GM23338 (cell line): ENCODE data around the gene LIMCH1. TPM values are rescaled to one million over a fixed set of nuclear protein-coding genes. Genes with fewer than 3 reads are reported as not detected.

Experiments used
- ATAC-seq: fragments of 200-7000 bp; cut with Tn5 transposase; 3 replicates; pipeline ENCODE4 v1.9.1; 2020
- DNase-seq: peaks from one replicate; pipeline ENCODE4 v3.0.0-alpha.2; 2015; ENCODE audit warnings: low spot score
- H2AFZ ChIP-seq: fragments of 200-600 bp; sonication (generic); 2 replicates; pipeline ENCODE4 v1.8.0; 2016; ENCODE audit warnings: antibody characterized with exemption, mild to moderate bottlenecking, moderate library complexity
- H3F3A ChIP-seq: fragments of 200-600 bp; sonication (generic); replicated peaks from 2 replicates; pipeline ENCODE4 v1.8.0; 2017; ENCODE audit warnings: antibody characterized with exemption, mixed run types, low read depth
- H3K27ac ChIP-seq: fragments of 200-600 bp; sonication (generic); 2 replicates; pipeline ENCODE4 v1.6.1; 2016; ENCODE audit warnings: low read depth
- H3K27me3 ChIP-seq: fragments of 200-600 bp; sonication (generic); 2 replicates; pipeline ENCODE4 v1.8.0; 2016; ENCODE audit warnings: mild to moderate bottlenecking, mixed run types, moderate library complexity; ENCODE audit not compliant: insufficient read depth
- H3K36me3 ChIP-seq: fragments of 200-600 bp; sonication (generic); 2 replicates; pipeline ENCODE4 v1.8.0; 2016; ENCODE audit warnings: mild to moderate bottlenecking; ENCODE audit not compliant: insufficient read depth
- H3K4me1 ChIP-seq: fragments of 200-600 bp; sonication (generic); 2 replicates; pipeline ENCODE4 v1.8.0; 2016; ENCODE audit warnings: mild to moderate bottlenecking, moderate library complexity; ENCODE audit not compliant: insufficient read depth
- H3K4me2 ChIP-seq: fragments of 200-600 bp; sonication (generic); 2 replicates; pipeline ENCODE4 v1.7.1; 2017; ENCODE audit warnings: mixed run types
- H3K4me3 ChIP-seq: fragments of 200-600 bp; sonication (generic); 2 replicates; pipeline ENCODE4 v1.6.1; 2016; ENCODE audit warnings: mixed run types
- H3K79me2 ChIP-seq: fragments of 200-600 bp; sonication (generic); replicated peaks from 2 replicates; pipeline ENCODE4 v1.8.0; 2017; ENCODE audit warnings: mild to moderate bottlenecking; ENCODE audit not compliant: insufficient read depth
- H3K9me2 ChIP-seq: fragments of 200-600 bp; sonication (generic); 2 replicates; pipeline ENCODE4 v1.8.0; 2017; ENCODE audit not compliant: insufficient read depth
- H4K20me1 ChIP-seq: fragments of 200-600 bp; sonication (generic); replicated peaks from 2 replicates; pipeline ENCODE4 v1.8.0; 2017; ENCODE audit warnings: mild to moderate bottlenecking; ENCODE audit not compliant: insufficient read depth
- H3K27ac Mint-ChIP-seq: 2 replicates; pipeline ENCODE4 v1.8.0; 2020; ENCODE audit warnings: inconsistent platforms, mild to moderate bottlenecking, moderate library complexity, mixed read lengths
- H3K27me3 Mint-ChIP-seq: 3 replicates; pipeline ENCODE4 v1.8.0; 2022; ENCODE audit warnings: low read depth, mild to moderate bottlenecking, moderate library complexity, mixed read lengths, inconsistent platforms; ENCODE audit not compliant: insufficient read depth, poor library complexity
- H3K36me3 Mint-ChIP-seq: 3 replicates; pipeline ENCODE4 v1.8.0; 2021; ENCODE audit warnings: low read depth, mild to moderate bottlenecking, inconsistent platforms, moderate library complexity, mixed read lengths
- H3K4me1 Mint-ChIP-seq: 3 replicates; pipeline ENCODE4 v1.8.0; 2020; ENCODE audit warnings: mild to moderate bottlenecking, inconsistent platforms, mixed read lengths
- H3K4me3 Mint-ChIP-seq: 3 replicates; pipeline ENCODE4 v1.8.0; 2021; ENCODE audit warnings: moderate library complexity, mild to moderate bottlenecking, inconsistent platforms, mixed read lengths
- H3K9me3 Mint-ChIP-seq: 3 replicates; pipeline ENCODE4 v1.8.0; 2020; ENCODE audit warnings: moderate library complexity, mild to moderate bottlenecking, inconsistent platforms, mixed read lengths
- CREB1 ChIP-seq: fragments of 250-450 bp; sonication (Bioruptor Pico); IDR thresholded peaks from 2 replicates; pipeline ENCODE4 v1.5.0; 2020; ENCODE audit warnings: low read depth, mild to moderate bottlenecking, moderate library complexity
- EZH2 ChIP-seq: fragments of 200-600 bp; sonication (generic); IDR thresholded peaks from one replicate; pipeline ENCODE4 v1.8.0; 2017; ENCODE audit warnings: antibody characterized with exemption, mild to moderate bottlenecking, low read depth; ENCODE audit not compliant: unreplicated experiment
- EZH2phosphoT487 ChIP-seq: fragments of 200-600 bp; sonication (generic); IDR thresholded peaks from one replicate; pipeline ENCODE4 v1.8.1; 2018; ENCODE audit warnings: antibody characterized with exemption; ENCODE audit not compliant: unreplicated experiment
- JUNB ChIP-seq: IDR thresholded peaks from one replicate; pipeline ENCODE4 v1.6.1; 2016; ENCODE audit warnings: antibody characterized with exemption; ENCODE audit not compliant: unreplicated experiment
- NANOG ChIP-seq: IDR thresholded peaks from 2 replicates; pipeline ENCODE4 v1.6.1; 2016; ENCODE audit warnings: antibody characterized with exemption, borderline replicate concordance
- POLR2AphosphoS5 ChIP-seq: IDR thresholded peaks from 2 replicates; pipeline ENCODE4 v1.6.1; 2016; ENCODE audit warnings: antibody characterized with exemption, low read depth
- ZNF114 ChIP-seq: fragments of 250-450 bp; sonication (Bioruptor Pico); IDR thresholded peaks from 2 replicates; pipeline ENCODE4 v1.5.0; 2020; ENCODE audit warnings: mild to moderate bottlenecking, moderate library complexity
- ZNF331 ChIP-seq: fragments of 250-450 bp; sonication (Bioruptor Pico); IDR thresholded peaks from 2 replicates; pipeline ENCODE4 v1.5.0; 2020; ENCODE audit warnings: low read depth, mild to moderate bottlenecking, moderate library complexity
- polyA plus RNA-seq: library from polyadenylated mRNA; unstranded; fragments of >200 nt; fragmentation: Nextera tagmentation; extraction: Ambion mirVana; gene quantifications from 2 replicates; pipeline ENCODE4 v1.2.1, GENCODE V29; 2016
- total RNA-seq: library from RNA; depleted of rRNA; stranded (reverse); fragments of >200 nt; shearing (Covaris generic); gene quantifications from 2 replicates; pipeline ENCODE4 v1.2.3, GENCODE V29; 2014
- TF ChIP-seq, protein P1 (sequence below): IDR thresholded peaks from one replicate; pipeline ENCODE4 v1.6.1; 2018; ENCODE audit warnings: antibody characterized with exemption; ENCODE audit not compliant: unreplicated experiment
- TF ChIP-seq, protein P2 (sequence below), 2 experiments: fragments of 200-600 bp in 1 of 2; sonication (generic) in 1 of 2; conservative IDR thresholded peaks; 2 replicates each; pipeline versions ENCODE4 v1.5.1 to v1.6.1; 2016 to 2017; ENCODE audit warnings: antibody characterized with exemption in 2 of 2, low read depth in 2 of 2, mild to moderate bottlenecking in 2 of 2, moderate library complexity in 1 of 2
- TF ChIP-seq, protein P3 (sequence below): IDR thresholded peaks from 2 replicates; pipeline ENCODE4 v1.6.1; 2016; ENCODE audit warnings: antibody characterized with exemption

Gene LIMCH1
- total and polyA plus RNA-seq, 2 experiments from 2014 or later = 1.5 TPM

DNA sequence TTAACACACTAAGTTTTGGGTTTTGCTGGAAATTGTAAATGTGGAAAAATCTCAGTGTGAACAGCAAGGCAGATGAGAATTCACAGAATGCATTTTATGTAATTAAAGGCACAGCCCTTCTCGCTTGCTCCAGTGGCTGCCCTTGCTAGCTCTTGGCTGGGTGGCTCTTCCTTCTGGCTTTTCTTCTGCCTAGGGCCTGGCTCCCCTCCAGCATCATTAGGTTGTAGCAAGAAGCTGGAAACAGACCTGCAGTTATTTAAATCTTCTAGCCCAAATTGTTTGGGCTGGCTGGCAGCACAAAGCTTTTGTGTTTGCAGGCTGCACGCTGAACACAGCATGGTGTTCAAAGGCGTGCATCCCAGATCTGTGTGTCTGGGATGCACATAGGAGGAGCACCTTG, 56.5 kb downstream of the LIMCH1 start:
- H4K20me1 ChIP-seq = no peaks in the 10 kb centered on the region
- DNase-seq (no peak), ATAC-seq (no peak)
- Mint-ChIP-seq H3K4me3 (no peak overlapping the region), H3K27me3 (no peaks in the 10 kb centered on the region), H3K36me3 (no peaks in the 10 kb centered on the region), H3K27ac (no peak overlapping the region), H3K9me3 (no peaks in the 10 kb centered on the region), H3K4me1 (no peaks in the 10 kb centered on the region)
- H3K4me2 ChIP-seq = no peak overlapping the region
- no peaks in the 10 kb centered on the region for H3K9me2 ChIP-seq
- no peaks in the 10 kb centered on the region for H3K79me2 ChIP-seq
- no peak for TF ChIP-seq JUNB
- TF ChIP-seq ZNF114 = no peak
- TF ChIP-seq POLR2AphosphoS5 = no peak
- TF ChIP-seq, protein P1, sequence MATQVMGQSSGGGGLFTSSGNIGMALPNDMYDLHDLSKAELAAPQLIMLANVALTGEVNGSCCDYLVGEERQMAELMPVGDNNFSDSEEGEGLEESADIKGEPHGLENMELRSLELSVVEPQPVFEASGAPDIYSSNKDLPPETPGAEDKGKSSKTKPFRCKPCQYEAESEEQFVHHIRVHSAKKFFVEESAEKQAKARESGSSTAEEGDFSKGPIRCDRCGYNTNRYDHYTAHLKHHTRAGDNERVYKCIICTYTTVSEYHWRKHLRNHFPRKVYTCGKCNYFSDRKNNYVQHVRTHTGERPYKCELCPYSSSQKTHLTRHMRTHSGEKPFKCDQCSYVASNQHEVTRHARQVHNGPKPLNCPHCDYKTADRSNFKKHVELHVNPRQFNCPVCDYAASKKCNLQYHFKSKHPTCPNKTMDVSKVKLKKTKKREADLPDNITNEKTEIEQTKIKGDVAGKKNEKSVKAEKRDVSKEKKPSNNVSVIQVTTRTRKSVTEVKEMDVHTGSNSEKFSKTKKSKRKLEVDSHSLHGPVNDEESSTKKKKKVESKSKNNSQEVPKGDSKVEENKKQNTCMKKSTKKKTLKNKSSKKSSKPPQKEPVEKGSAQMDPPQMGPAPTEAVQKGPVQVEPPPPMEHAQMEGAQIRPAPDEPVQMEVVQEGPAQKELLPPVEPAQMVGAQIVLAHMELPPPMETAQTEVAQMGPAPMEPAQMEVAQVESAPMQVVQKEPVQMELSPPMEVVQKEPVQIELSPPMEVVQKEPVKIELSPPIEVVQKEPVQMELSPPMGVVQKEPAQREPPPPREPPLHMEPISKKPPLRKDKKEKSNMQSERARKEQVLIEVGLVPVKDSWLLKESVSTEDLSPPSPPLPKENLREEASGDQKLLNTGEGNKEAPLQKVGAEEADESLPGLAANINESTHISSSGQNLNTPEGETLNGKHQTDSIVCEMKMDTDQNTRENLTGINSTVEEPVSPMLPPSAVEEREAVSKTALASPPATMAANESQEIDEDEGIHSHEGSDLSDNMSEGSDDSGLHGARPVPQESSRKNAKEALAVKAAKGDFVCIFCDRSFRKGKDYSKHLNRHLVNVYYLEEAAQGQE = no peak
- TF ChIP-seq, protein P2, sequence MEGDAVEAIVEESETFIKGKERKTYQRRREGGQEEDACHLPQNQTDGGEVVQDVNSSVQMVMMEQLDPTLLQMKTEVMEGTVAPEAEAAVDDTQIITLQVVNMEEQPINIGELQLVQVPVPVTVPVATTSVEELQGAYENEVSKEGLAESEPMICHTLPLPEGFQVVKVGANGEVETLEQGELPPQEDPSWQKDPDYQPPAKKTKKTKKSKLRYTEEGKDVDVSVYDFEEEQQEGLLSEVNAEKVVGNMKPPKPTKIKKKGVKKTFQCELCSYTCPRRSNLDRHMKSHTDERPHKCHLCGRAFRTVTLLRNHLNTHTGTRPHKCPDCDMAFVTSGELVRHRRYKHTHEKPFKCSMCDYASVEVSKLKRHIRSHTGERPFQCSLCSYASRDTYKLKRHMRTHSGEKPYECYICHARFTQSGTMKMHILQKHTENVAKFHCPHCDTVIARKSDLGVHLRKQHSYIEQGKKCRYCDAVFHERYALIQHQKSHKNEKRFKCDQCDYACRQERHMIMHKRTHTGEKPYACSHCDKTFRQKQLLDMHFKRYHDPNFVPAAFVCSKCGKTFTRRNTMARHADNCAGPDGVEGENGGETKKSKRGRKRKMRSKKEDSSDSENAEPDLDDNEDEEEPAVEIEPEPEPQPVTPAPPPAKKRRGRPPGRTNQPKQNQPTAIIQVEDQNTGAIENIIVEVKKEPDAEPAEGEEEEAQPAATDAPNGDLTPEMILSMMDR (conservative IDR thresholded peaks at IDR 0.05; ENCODE audit: low read depth in 2 of 2) = no peak
- TF ChIP-seq CREB1 (CRISPR knock-in tag) = no peak
- TF ChIP-seq, protein P3, sequence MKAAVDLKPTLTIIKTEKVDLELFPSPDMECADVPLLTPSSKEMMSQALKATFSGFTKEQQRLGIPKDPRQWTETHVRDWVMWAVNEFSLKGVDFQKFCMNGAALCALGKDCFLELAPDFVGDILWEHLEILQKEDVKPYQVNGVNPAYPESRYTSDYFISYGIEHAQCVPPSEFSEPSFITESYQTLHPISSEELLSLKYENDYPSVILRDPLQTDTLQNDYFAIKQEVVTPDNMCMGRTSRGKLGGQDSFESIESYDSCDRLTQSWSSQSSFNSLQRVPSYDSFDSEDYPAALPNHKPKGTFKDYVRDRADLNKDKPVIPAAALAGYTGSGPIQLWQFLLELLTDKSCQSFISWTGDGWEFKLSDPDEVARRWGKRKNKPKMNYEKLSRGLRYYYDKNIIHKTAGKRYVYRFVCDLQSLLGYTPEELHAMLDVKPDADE = no peak
- H3K27ac ChIP-seq = no peak overlapping the region
- H3K4me1 ChIP-seq = no peaks in the 10 kb centered on the region
- H2AFZ ChIP-seq = no peak overlapping the region
- no peaks in the 10 kb centered on the region for H3K36me3 ChIP-seq
- H3K4me3 ChIP-seq = no peak overlapping the region
- no peaks in the 10 kb centered on the region for H3K27me3 ChIP-seq
- H3F3A ChIP-seq = no peaks in the 10 kb centered on the region

DNA sequence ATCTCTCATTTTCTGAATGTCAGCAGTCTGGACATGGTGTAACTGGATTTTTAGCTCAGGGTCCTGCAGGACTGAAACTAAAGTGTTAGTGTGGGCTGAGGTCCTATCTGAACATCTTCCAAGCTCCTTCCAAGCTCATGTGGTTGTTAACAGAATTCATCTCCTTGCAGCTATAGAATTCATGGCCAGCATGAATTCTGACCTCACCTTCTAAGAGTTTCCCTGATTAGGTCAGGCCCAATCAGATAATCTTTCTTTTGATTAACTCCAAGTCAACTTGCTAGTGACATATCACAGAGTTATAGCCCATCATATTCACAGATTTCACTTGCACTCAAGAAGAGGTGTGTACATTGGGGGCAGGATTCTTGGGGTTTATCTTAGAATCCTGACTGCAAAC, 59.5 kb downstream of the LIMCH1 start:
- no peak overlapping the region for H3K27ac Mint-ChIP-seq
- no peaks in the 10 kb centered on the region for H3K36me3 ChIP-seq
- no peaks in the 10 kb centered on the region for H3K9me3 Mint-ChIP-seq
- no peak for DNase-seq
- H3K27ac ChIP-seq = no peak overlapping the region
- H3K4me1 ChIP-seq = no peaks in the 10 kb centered on the region
- H4K20me1 ChIP-seq = no peaks in the 10 kb centered on the region
- no peak overlapping the region for H3K4me3 Mint-ChIP-seq
- H3F3A ChIP-seq = no peaks in the 10 kb centered on the region
- H3K4me2 ChIP-seq = no peak overlapping the region
- no peaks in the 10 kb centered on the region for H3K27me3 Mint-ChIP-seq
- H2AFZ ChIP-seq = no peak overlapping the region
- H3K4me3 ChIP-seq = no peak overlapping the region
- ATAC-seq = no peak
- H3K27me3 ChIP-seq = no peaks in the 10 kb centered on the region
- H3K4me1 Mint-ChIP-seq = no peaks in the 10 kb centered on the region
- H3K36me3 Mint-ChIP-seq = no peaks in the 10 kb centered on the region
- no peaks in the 10 kb centered on the region for H3K9me2 ChIP-seq
- H3K79me2 ChIP-seq = no peaks in the 10 kb centered on the region
- no peak for TF ChIP-seq ZNF114
- TF ChIP-seq, protein P3 = no peak
- no peak for TF ChIP-seq ZNF331
- TF ChIP-seq EZH2phosphoT487 = no peak
- TF ChIP-seq NANOG = no peak
- TF ChIP-seq EZH2 = no peak
- TF ChIP-seq POLR2AphosphoS5 = no peak
